WTC11 (cell line): ENCODE results near the gene GMEB2. TPM values are rescaled to one million over a fixed set of nuclear protein-coding genes. Genes with fewer than 3 reads are reported as not detected.

Experiments
- ATAC-seq: fragments of 200-7000 bp; cut with Tn5 transposase; 2 replicates; pipeline ENCODE4 v1.10.0; 2021; ENCODE audit warnings: mild to moderate bottlenecking, moderate library complexity
- CTCF ChIA-PET: fragments of 300-600 bp; sonication (Branson Sonifier 250); formaldehyde crosslinking; loops from one replicate; lab custom pipeline; 2021; ENCODE audit warnings: antibody characterized with exemption; lab: Charles Lee
- POLR2A ChIA-PET: fragments of 350-600 bp; sonication (Branson Sonifier 250); formaldehyde crosslinking; loops from one replicate; lab custom pipeline; 2021; ENCODE audit warnings: antibody characterized with exemption; lab: Charles Lee
- DNase-seq: peaks from one replicate; pipeline ENCODE4 v3.0.0; 2021; ENCODE audit warnings: low spot score
- H3K27ac Mint-ChIP-seq: 2 replicates; pipeline ENCODE4 v1.8.0; 2021; ENCODE audit warnings: mixed read lengths
- H3K27me3 Mint-ChIP-seq: 2 replicates; pipeline ENCODE4 v1.8.0; 2021; ENCODE audit warnings: low read depth, mild to moderate bottlenecking, moderate library complexity, mixed read lengths
- H3K36me3 Mint-ChIP-seq: 2 replicates; pipeline ENCODE4 v1.8.0; 2021; ENCODE audit warnings: mixed read lengths
- H3K4me1 Mint-ChIP-seq: 2 replicates; pipeline ENCODE4 v1.8.0; 2022; ENCODE audit warnings: mixed read lengths
- H3K4me3 Mint-ChIP-seq: 2 replicates; pipeline ENCODE4 v1.8.0; 2021; ENCODE audit warnings: mild to moderate bottlenecking, moderate library complexity, mixed read lengths
- H3K9me3 Mint-ChIP-seq: 2 replicates; pipeline ENCODE4 v1.8.0; 2021; ENCODE audit warnings: mixed read lengths
- ESRRA ChIP-seq: sonication (generic); formaldehyde crosslinking; IDR thresholded peaks from 2 replicates; pipeline ENCODE4 v1.8.1; 2022; ENCODE audit warnings: mild to moderate bottlenecking, missing genetic modification reagents, borderline replicate concordance
- GABPB1 ChIP-seq: sonication (generic); formaldehyde crosslinking; IDR thresholded peaks from 2 replicates; pipeline ENCODE4 v1.8.1; 2023; ENCODE audit warnings: mild to moderate bottlenecking, missing genetic modification reagents
- KAT7 ChIP-seq: sonication (generic); formaldehyde crosslinking; IDR thresholded peaks from 2 replicates; pipeline ENCODE4 v1.8.1; 2023; ENCODE audit warnings: missing genetic modification reagents, mild to moderate bottlenecking, borderline replicate concordance
- MYBL2 ChIP-seq: sonication (generic); formaldehyde crosslinking; IDR thresholded peaks from 2 replicates; pipeline ENCODE4 v1.8.1; 2023; ENCODE audit warnings: mild to moderate bottlenecking, moderate library complexity, missing genetic modification reagents
- NFYB ChIP-seq: sonication (generic); formaldehyde crosslinking; conservative IDR thresholded peaks from 2 replicates; pipeline ENCODE4 v1.8.0; 2022; ENCODE audit warnings: low read depth, missing genetic modification reagents
- OVOL2 ChIP-seq: fragments of 250-450 bp; sonication (Bioruptor Pico); IDR thresholded peaks from 2 replicates; pipeline ENCODE4 v1.9.0; 2021; ENCODE audit warnings: mild to moderate bottlenecking, borderline replicate concordance
- PRRX2 ChIP-seq: fragments of 250-450 bp; sonication (Bioruptor Pico); IDR thresholded peaks from 2 replicates; pipeline ENCODE4 v1.8.0; 2021; ENCODE audit warnings: mild to moderate bottlenecking
- SMAD3 ChIP-seq: sonication (generic); formaldehyde crosslinking; IDR thresholded peaks from 2 replicates; pipeline ENCODE4 v1.8.0; 2022; ENCODE audit warnings: missing genetic modification reagents, mild to moderate bottlenecking, borderline replicate concordance
- STAT6 ChIP-seq: sonication (generic); formaldehyde crosslinking; conservative IDR thresholded peaks from 2 replicates; pipeline ENCODE4 v1.8.1; 2023; ENCODE audit warnings: mild to moderate bottlenecking, low read depth, missing genetic modification reagents, moderate library complexity
- TCF7 ChIP-seq: sonication (generic); formaldehyde crosslinking; IDR thresholded peaks from 2 replicates; pipeline ENCODE4 v1.8.0; 2022; ENCODE audit warnings: mild to moderate bottlenecking, low read depth, missing genetic modification reagents, moderate library complexity
- USF1 ChIP-seq: sonication (generic); formaldehyde crosslinking; IDR thresholded peaks from 2 replicates; pipeline ENCODE4 v1.8.0; 2022; ENCODE audit warnings: mild to moderate bottlenecking, missing genetic modification reagents
- ZNF121 ChIP-seq: sonication (generic); formaldehyde crosslinking; IDR thresholded peaks from 2 replicates; pipeline ENCODE4 v1.8.0; 2023; ENCODE audit warnings: missing genetic modification reagents
- ZNF281 ChIP-seq: sonication (generic); formaldehyde crosslinking; IDR thresholded peaks from 2 replicates; pipeline ENCODE4 v1.8.0; 2023; ENCODE audit warnings: mild to moderate bottlenecking, missing genetic modification reagents
- ZNF317 ChIP-seq: sonication (generic); formaldehyde crosslinking; IDR thresholded peaks from 2 replicates; pipeline ENCODE4 v1.8.1; 2023; ENCODE audit warnings: low read depth, mild to moderate bottlenecking, moderate library complexity, missing genetic modification reagents, borderline replicate concordance
- ZNF671 ChIP-seq: fragments of 250-450 bp; sonication (Bioruptor Pico); IDR thresholded peaks from 2 replicates; pipeline ENCODE4 v1.8.0; 2021; ENCODE audit warnings: mild to moderate bottlenecking
- total RNA-seq: library from RNA; stranded (reverse); gene quantifications from 3 replicates; pipeline ENCODE4 v1.2.3, GENCODE V29; 2021
- TF ChIP-seq, protein P1 (sequence below): fragments of 250-450 bp; sonication (Bioruptor Pico); IDR thresholded peaks from 2 replicates; pipeline ENCODE4 v1.9.0; 2021; ENCODE audit warnings: moderate library complexity, mild to moderate bottlenecking, inconsistent platforms, borderline replicate concordance
- TF ChIP-seq, protein P2 (sequence below): sonication (generic); formaldehyde crosslinking; IDR thresholded peaks from 2 replicates; pipeline ENCODE4 v1.8.1; 2022; ENCODE audit warnings: low read depth, missing genetic modification reagents, borderline replicate concordance
- TF ChIP-seq, protein P3 (sequence below): sonication (generic); formaldehyde crosslinking; IDR thresholded peaks from 2 replicates; pipeline ENCODE4 v1.8.0; 2023; ENCODE audit warnings: missing genetic modification reagents

Gene GMEB2
- total RNA-seq, 1 experiment from 2014 or later, result 14.8 TPM

DNA sequence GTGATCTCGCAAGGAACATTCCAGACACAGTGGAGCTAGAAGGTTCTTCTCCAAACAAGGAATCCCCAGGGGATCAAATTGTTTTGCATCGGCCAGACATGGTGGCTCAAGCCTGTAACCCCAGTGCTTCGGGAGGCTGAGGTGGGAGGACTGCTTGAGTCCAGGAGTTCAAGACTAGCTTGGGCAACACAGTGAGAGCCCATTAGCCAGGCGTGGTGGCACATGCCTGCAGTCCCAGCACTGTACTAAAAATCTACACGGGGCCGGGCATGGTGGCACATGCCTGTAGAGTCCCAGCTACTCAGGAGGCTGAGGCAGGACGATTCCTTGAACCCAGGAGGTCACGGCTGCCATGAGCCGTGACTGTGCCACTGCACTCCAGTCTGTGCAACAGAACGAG, 15.3 kb downstream of the GMEB2 start:
- Mint-ChIP-seq H3K4me3 (no peak overlapping the region), H3K4me1 (no peaks in the 10 kb centered on the region), H3K36me3 (peaks cover 23% of the 10 kb centered on the region), H3K27me3 (no peaks in the 10 kb centered on the region; the same call in 1 of the 2 replicates), H3K27ac (no peak overlapping the region), H3K9me3 (peaks cover 14% of the 10 kb centered on the region)
- no peak for DNase-seq
- ChIA-PET POLR2A (no interaction called here), CTCF (interaction anchor here (1.3 kb wide), 1 partner anchor 10 kb away, joined by 5 read pairs; no protein-coding TSS in a partner anchor)
- TF ChIP-seq OVOL2 (CRISPR knock-in tag) (no peak), SMAD3 (CRISPR knock-in tag) (no peak), ZNF281 (CRISPR knock-in tag) (no peak), ESRRA (CRISPR knock-in tag) (no peak), KAT7 (CRISPR knock-in tag) (no peak), ZNF317 (CRISPR knock-in tag) (no peak), USF1 (CRISPR knock-in tag) (no peak), NFYB (CRISPR knock-in tag) (no peak), ZNF671 (no peak), PRRX2 (CRISPR knock-in tag) (no peak), TCF7 (CRISPR knock-in tag) (no peak), MYBL2 (CRISPR knock-in tag) (no peak), STAT6 (CRISPR knock-in tag) (no peak), ZNF121 (CRISPR knock-in tag) (no peak), GABPB1 (CRISPR knock-in tag) (no peak)
- TF ChIP-seq, protein P1, sequence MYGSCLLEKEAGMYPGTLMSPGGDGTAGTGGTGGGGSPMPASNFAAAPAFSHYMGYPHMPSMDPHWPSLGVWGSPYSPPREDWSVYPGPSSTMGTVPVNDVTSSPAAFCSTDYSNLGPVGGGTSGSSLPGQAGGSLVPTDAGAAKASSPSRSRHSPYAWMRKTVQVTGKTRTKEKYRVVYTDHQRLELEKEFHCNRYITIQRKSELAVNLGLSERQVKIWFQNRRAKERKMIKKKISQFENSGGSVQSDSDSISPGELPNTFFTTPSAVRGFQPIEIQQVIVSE (CRISPR knock-in tag), result no peak
- TF ChIP-seq, protein P2, sequence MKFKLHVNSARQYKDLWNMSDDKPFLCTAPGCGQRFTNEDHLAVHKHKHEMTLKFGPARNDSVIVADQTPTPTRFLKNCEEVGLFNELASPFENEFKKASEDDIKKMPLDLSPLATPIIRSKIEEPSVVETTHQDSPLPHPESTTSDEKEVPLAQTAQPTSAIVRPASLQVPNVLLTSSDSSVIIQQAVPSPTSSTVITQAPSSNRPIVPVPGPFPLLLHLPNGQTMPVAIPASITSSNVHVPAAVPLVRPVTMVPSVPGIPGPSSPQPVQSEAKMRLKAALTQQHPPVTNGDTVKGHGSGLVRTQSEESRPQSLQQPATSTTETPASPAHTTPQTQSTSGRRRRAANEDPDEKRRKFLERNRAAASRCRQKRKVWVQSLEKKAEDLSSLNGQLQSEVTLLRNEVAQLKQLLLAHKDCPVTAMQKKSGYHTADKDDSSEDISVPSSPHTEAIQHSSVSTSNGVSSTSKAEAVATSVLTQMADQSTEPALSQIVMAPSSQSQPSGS (CRISPR knock-in tag), result no peak
- TF ChIP-seq, protein P3, sequence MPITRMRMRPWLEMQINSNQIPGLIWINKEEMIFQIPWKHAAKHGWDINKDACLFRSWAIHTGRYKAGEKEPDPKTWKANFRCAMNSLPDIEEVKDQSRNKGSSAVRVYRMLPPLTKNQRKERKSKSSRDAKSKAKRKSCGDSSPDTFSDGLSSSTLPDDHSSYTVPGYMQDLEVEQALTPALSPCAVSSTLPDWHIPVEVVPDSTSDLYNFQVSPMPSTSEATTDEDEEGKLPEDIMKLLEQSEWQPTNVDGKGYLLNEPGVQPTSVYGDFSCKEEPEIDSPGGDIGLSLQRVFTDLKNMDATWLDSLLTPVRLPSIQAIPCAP (CRISPR knock-in tag), result no peak
- no peak for ATAC-seq
